ENCODE results near the gene EBF3.

Gene EBF3

DNA sequence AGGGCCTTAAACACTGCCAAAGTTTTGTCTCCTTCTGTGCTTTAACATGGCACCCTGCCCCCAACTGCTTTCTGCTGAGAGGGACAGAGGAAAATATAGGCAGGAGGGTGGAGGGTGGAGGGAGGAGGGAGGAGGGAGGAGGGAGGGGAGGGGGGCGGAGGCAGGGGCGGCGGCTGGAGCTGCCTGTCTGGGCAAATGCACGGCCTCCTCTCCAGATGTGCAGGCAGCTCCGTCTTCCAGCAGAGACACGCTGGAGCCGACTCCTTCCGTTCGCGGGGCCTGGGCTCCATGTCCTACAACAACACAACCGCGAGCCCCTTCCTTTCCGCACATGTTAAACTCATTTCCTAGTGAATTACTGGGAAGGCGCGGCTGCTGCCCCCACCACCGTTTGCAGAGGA is 14.2 kb downstream of the EBF3 start:
- no peak for DNase-seq
- TF ChIP-seq GATA1 (IDR thresholded peaks at IDR 0.05; ENCODE audit: low read depth, low read length) (no peak), POLR2A (IDR thresholded peaks at IDR 0.05; ENCODE audit: low read length) (no peak)

DNA sequence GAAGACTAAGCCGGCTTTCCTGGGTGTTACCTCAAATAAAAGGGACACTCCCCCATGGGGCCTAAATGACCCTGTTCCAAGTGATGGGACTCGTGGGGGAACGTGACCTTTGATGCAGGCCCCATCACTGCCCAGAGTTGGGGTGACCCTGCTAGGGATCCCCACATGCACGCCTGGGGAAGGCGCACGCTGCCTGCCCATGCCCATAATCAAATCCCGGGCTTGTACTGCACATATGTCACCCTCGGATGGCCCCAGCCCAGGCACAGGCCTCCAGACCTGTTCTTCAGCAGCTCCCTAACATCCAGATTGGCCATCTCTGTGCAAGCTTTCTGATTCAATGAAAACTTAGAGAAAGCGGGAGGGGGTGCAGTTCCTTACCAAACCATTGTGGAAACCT is 14.7 kb downstream of the EBF3 start:
- no peak for TF ChIP-seq POLR2A (IDR thresholded peaks at IDR 0.05; ENCODE audit: low read length)
- no peak for TF ChIP-seq GATA1 (IDR thresholded peaks at IDR 0.05; ENCODE audit: low read depth, low read length)
- no peak for DNase-seq

DNA sequence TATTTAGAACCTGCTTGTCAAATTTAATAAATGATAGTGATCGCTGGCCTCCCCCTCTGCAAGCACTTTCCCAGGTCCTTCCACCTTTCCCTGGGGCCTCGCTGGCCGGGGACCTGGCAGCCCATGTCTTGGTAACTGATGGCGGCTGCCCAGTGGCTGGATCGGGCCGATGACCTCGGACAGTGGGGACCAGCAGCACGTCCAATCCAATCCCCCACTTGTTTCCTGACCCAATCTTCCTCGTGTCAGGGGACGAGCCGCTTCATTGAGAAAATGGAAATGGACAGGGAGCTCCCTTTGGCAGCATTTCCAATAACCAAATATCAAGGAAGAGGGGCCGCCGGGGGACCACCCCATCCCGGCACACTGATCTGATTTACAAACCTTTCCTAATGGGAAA is 17.2 kb downstream of the EBF3 start:
- TF ChIP-seq POLR2A (IDR thresholded peaks at IDR 0.05; ENCODE audit: low read length): no peak
- no peak for TF ChIP-seq GATA1 (IDR thresholded peaks at IDR 0.05; ENCODE audit: low read depth, low read length)
- DNase-seq: no peak

- TF ChIP-seq GATA1 (IDR thresholded peaks at IDR 0.05; ENCODE audit: low read depth, low read length) (no peak), POLR2A (IDR thresholded peaks at IDR 0.05; ENCODE audit: low read length) (no peak)
- DNase-seq: no peak
Observed at GRCh38 chr10:129945941-129946760, 17.9 kb downstream of the EBF3 start.

- TF ChIP-seq GATA1 (IDR thresholded peaks at IDR 0.05; ENCODE audit: low read depth, low read length): no peak
- TF ChIP-seq POLR2A (IDR thresholded peaks at IDR 0.05; ENCODE audit: low read length): no peak
- no peak for DNase-seq
Observed at GRCh38 chr10:129945526-129945925, 18.5 kb downstream of the EBF3 start.

DNA sequence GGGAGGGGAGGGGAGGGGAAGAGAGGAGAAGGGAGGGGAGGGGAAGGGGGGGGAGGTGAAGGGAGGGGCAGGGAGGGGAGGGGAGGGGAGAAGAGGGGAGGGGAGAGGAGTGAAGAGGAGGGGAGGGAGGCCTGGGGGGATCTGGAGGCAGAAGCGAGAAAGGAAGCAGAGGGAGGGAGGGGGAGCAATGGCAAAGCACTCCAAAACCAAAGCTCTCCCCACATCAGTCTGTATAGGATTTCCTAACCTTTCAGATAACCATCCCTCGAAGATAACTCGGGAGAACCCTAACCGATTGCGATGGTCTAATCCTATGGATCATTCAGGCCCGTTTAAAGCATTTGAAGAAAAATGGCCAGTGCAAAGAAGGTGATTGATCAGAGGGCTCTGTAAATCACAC is 19.0 kb downstream of the EBF3 start:
- DNase-seq: no peak
- TF ChIP-seq GATA1 (IDR thresholded peaks at IDR 0.05; ENCODE audit: low read depth, low read length) (no peak), POLR2A (IDR thresholded peaks at IDR 0.05; ENCODE audit: low read length) (no peak)

- TF ChIP-seq GATA1 (IDR thresholded peaks at IDR 0.05; ENCODE audit: low read depth, low read length): no peak
- TF ChIP-seq POLR2A (IDR thresholded peaks at IDR 0.05; ENCODE audit: low read length): no peak
- DNase-seq: no peak
Observed at GRCh38 chr10:129944456-129944855, 19.6 kb downstream of the EBF3 start.

GRCh38 chr10:129942936-129943715 is 20.9 kb downstream of the EBF3 start:
- no peak for DNase-seq
- no peak for TF ChIP-seq POLR2A (IDR thresholded peaks at IDR 0.05; ENCODE audit: low read length)
- no peak for TF ChIP-seq GATA1 (IDR thresholded peaks at IDR 0.05; ENCODE audit: low read depth, low read length)

DNA sequence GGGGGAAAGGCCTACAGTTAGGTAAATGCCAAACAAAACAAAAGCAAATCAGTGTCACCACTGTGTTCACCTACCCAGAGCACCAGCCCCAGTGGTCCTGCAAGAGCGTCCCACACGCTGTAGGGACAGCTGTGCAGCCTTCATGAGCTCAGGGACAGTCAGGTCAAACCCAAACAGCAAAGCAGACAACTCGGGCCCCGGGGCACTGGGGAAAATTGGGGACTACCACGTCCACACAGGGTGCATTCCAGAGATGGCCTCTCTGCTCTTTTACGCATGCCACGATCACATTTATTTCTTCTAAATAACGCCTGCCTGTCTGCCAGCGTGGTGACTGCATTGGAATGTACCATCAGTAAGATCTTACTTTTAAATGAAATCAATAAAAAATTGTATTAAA is 21.7 kb downstream of the EBF3 start:
- no peak for DNase-seq
- TF ChIP-seq GATA1 (IDR thresholded peaks at IDR 0.05; ENCODE audit: low read depth, low read length) (no peak), POLR2A (IDR thresholded peaks at IDR 0.05; ENCODE audit: low read length) (no peak)

- no peak for DNase-seq
- TF ChIP-seq GATA1 (IDR thresholded peaks at IDR 0.05; ENCODE audit: low read depth, low read length): no peak
- no peak for TF ChIP-seq POLR2A (IDR thresholded peaks at IDR 0.05; ENCODE audit: low read length)
Observed at GRCh38 chr10:129942019-129942277, 22.1 kb downstream of the EBF3 start.

DNA sequence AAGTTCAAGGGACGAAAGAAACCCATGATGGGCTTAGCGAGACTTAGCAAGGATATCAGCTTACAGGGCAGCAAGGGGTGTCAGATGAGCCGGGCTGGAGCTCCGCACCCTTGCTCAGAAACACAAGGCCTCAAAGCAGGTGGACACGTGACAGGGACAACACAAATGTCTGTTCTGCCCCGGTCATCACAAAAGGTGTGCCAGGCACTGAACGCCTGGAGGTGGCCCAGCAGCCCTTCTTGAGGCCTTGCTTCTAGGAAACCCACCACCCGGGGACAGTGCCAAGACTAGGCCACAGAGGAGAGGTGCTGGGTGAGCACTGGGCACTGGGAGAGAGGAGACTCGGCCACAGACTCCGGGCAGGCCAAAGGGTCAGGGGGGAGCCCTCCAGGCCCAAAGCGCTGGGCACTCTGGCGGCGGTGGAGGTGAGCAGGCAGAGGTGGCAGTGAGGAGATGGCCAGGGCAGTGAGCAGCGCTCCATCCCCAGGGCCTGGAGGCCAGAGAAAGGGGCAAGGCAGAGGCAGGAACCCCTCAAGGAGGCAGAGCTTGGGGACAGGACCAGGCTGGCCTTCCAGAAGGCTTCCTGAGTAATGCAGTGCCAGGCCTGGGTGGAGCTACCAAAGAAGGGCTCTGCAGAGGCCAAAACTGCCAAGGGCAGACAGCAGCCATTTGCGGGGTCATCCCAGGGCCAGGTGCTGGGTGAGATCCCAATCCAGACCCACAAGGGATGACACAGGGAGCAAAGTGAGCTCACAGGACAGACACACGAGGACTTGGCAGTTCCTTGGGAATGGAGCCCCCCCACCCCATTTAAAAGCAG is 22.7 kb downstream of the EBF3 start:
- no peak for DNase-seq
- TF ChIP-seq POLR2A (IDR thresholded peaks at IDR 0.05; ENCODE audit: low read length) (no peak), GATA1 (IDR thresholded peaks at IDR 0.05; ENCODE audit: low read depth, low read length) (no peak)

DNA sequence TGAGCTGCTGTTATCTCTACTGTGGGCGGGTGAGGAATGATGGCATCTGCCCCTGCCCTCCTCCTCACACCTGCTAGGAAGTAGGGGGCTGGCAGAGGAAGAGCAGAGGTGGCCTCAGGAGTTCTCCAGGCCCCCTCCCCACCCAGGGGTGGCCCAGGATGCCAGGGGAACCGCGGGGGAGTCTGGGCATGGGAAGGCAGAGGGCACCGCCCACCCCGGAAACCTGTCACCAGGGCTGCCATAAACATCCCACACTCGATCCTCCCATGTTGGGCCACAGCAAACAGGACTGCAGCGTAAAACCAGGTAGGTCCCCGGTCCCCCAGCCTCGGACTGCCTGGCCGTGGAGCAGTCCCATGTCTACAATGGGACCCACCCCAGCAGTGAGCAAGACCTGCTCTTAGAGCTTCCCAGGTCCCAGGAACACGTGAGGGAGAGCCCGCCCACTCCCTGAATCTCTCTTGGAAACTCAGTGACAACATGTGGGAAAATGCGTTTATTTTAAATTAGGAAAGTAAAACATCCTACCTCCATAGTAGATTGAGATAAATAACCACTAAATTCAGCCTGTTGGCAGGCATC is 23.4 kb downstream of the EBF3 start:
- TF ChIP-seq GATA1 (IDR thresholded peaks at IDR 0.05; ENCODE audit: low read depth, low read length): no peak
- TF ChIP-seq POLR2A (IDR thresholded peaks at IDR 0.05; ENCODE audit: low read length): no peak
- DNase-seq: no peak

DNA sequence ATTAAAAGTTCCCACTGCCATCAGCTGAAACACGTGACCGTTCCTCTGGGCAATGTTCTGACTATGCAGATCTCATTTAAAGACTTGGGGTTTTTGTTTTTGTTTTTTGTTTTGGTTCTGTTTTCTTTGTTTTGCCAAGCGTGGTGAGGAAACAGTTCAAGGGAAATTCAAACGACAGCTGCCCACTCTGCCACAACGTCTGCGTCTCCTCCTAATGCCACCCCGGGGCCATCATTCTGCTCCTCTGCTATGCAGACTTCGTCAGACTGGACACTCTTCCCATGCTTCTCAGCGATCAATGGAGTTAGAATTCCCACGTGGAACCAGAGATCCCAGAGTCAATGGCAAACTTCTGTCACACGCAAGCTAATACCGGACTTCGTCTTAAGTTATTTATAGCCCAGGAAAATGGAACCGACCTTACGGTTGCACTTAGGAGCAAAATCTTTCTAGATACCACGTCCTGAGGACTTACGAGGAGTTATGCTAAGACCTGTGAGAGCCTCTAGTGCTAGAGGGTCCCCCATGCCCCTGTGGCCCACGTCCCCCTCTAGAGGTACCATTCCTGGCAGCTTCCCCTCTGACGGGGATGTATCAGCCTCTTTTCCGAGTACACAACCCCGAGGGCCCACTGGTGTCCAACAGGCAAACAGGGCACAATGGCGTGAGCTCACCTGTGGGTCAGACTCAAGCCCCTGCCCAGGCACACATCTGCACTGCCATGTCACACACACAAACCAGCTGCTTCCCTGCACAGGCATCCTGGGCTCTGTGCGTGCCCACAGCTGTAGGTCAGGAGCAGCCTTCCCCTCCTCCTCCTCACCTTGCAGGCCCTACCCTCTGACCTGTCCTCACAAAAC is 24.4 kb downstream of the EBF3 start:
- TF ChIP-seq GATA1 (IDR thresholded peaks at IDR 0.05; ENCODE audit: low read depth, low read length) (no peak), POLR2A (IDR thresholded peaks at IDR 0.05; ENCODE audit: low read length) (no peak)
- no peak for DNase-seq
